ENCODE results near the gene PROX1. TPM values are rescaled to one million over a fixed set of nuclear protein-coding genes. Genes with fewer than 3 reads are reported as not detected.

PROX1 gene
- total RNA-seq, 1 experiment from 2014 or later: 3.8 TPM

DNA sequence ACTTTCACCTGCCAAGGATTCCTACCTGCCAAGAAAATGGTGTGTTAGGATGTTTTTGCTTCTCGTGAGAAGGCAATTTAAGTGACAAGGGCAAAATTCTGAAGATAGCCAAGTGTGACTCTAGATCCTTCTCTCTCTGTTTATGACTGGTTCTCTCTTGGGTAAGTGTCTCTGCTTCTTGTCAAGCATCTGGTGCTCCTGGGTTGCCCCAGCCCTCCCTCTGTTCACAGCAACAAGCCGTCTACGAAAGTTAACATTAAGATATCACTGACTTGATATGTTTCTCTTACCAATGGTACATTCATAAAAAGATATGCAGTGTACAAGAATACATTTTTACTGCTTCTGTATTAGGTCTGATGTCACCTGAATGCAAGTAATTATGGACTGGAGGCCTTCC lies 55.4 kb downstream of the PROX1 start:
- Mint-ChIP-seq H3K27ac (no peak overlapping the region), H3K4me3 (no peak overlapping the region), H3K9me3 (peaks cover 13% of the 10 kb centered on the region), H3K4me1 (peaks cover 6% of the 10 kb centered on the region), H3K27me3 (ENCODE audit: low read depth) (no peaks in the 10 kb centered on the region), H3K36me3 (peaks cover 8% of the 10 kb centered on the region)
- DNase-seq (ENCODE audit: low spot score) (no peak), ATAC-seq (no peak)
- TF ChIP-seq, protein P1, sequence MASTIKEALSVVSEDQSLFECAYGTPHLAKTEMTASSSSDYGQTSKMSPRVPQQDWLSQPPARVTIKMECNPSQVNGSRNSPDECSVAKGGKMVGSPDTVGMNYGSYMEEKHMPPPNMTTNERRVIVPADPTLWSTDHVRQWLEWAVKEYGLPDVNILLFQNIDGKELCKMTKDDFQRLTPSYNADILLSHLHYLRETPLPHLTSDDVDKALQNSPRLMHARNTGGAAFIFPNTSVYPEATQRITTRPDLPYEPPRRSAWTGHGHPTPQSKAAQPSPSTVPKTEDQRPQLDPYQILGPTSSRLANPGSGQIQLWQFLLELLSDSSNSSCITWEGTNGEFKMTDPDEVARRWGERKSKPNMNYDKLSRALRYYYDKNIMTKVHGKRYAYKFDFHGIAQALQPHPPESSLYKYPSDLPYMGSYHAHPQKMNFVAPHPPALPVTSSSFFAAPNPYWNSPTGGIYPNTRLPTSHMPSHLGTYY (CRISPR knock-in tag; IDR thresholded peaks at IDR 0.05): no peak
- TF ChIP-seq, protein P2, sequence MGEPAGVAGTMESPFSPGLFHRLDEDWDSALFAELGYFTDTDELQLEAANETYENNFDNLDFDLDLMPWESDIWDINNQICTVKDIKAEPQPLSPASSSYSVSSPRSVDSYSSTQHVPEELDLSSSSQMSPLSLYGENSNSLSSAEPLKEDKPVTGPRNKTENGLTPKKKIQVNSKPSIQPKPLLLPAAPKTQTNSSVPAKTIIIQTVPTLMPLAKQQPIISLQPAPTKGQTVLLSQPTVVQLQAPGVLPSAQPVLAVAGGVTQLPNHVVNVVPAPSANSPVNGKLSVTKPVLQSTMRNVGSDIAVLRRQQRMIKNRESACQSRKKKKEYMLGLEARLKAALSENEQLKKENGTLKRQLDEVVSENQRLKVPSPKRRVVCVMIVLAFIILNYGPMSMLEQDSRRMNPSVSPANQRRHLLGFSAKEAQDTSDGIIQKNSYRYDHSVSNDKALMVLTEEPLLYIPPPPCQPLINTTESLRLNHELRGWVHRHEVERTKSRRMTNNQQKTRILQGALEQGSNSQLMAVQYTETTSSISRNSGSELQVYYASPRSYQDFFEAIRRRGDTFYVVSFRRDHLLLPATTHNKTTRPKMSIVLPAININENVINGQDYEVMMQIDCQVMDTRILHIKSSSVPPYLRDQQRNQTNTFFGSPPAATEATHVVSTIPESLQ (CRISPR knock-in tag; IDR thresholded peaks at IDR 0.05): no peak
- no peak for TF ChIP-seq FOXP1 (CRISPR knock-in tag; IDR thresholded peaks at IDR 0.05; ENCODE audit: borderline replicate concordance)
- no peak for TF ChIP-seq ZNF671 (CRISPR knock-in tag; IDR thresholded peaks at IDR 0.05)
- TF ChIP-seq, protein P3, sequence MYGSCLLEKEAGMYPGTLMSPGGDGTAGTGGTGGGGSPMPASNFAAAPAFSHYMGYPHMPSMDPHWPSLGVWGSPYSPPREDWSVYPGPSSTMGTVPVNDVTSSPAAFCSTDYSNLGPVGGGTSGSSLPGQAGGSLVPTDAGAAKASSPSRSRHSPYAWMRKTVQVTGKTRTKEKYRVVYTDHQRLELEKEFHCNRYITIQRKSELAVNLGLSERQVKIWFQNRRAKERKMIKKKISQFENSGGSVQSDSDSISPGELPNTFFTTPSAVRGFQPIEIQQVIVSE (CRISPR knock-in tag; IDR thresholded peaks at IDR 0.05; ENCODE audit: borderline replicate concordance): no peak
- no peak for TF ChIP-seq NR2C2 (CRISPR knock-in tag; IDR thresholded peaks at IDR 0.05)
- TF ChIP-seq, protein P4, sequence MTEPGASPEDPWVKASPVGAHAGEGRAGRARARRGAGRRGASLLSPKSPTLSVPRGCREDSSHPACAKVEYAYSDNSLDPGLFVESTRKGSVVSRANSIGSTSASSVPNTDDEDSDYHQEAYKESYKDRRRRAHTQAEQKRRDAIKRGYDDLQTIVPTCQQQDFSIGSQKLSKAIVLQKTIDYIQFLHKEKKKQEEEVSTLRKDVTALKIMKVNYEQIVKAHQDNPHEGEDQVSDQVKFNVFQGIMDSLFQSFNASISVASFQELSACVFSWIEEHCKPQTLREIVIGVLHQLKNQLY (CRISPR knock-in tag; IDR thresholded peaks at IDR 0.05): no peak
- TF ChIP-seq NFE2L1 (CRISPR knock-in tag; IDR thresholded peaks at IDR 0.05): no peak
- TF ChIP-seq FOXK1 (CRISPR knock-in tag; IDR thresholded peaks at IDR 0.05): no peak
- no peak for TF ChIP-seq ETV6 (CRISPR knock-in tag; IDR thresholded peaks at IDR 0.05)
- TF ChIP-seq MXD4 (CRISPR knock-in tag; IDR thresholded peaks at IDR 0.05; ENCODE audit: borderline replicate concordance): no peak
- TF ChIP-seq, protein P5, sequence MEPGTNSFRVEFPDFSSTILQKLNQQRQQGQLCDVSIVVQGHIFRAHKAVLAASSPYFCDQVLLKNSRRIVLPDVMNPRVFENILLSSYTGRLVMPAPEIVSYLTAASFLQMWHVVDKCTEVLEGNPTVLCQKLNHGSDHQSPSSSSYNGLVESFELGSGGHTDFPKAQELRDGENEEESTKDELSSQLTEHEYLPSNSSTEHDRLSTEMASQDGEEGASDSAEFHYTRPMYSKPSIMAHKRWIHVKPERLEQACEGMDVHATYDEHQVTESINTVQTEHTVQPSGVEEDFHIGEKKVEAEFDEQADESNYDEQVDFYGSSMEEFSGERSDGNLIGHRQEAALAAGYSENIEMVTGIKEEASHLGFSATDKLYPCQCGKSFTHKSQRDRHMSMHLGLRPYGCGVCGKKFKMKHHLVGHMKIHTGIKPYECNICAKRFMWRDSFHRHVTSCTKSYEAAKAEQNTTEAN (CRISPR knock-in tag; IDR thresholded peaks at IDR 0.05): no peak
- TF ChIP-seq, protein P6, sequence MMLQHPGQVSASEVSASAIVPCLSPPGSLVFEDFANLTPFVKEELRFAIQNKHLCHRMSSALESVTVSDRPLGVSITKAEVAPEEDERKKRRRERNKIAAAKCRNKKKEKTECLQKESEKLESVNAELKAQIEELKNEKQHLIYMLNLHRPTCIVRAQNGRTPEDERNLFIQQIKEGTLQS (CRISPR knock-in tag; conservative IDR thresholded peaks at IDR 0.05): no peak
- no peak for TF ChIP-seq NFATC4 (CRISPR knock-in tag; IDR thresholded peaks at IDR 0.05)
- TF ChIP-seq ZNF138 (CRISPR knock-in tag; conservative IDR thresholded peaks at IDR 0.05): no peak
- ChIA-PET POLR2A (no interaction called here), CTCF (no interaction called here)

DNA sequence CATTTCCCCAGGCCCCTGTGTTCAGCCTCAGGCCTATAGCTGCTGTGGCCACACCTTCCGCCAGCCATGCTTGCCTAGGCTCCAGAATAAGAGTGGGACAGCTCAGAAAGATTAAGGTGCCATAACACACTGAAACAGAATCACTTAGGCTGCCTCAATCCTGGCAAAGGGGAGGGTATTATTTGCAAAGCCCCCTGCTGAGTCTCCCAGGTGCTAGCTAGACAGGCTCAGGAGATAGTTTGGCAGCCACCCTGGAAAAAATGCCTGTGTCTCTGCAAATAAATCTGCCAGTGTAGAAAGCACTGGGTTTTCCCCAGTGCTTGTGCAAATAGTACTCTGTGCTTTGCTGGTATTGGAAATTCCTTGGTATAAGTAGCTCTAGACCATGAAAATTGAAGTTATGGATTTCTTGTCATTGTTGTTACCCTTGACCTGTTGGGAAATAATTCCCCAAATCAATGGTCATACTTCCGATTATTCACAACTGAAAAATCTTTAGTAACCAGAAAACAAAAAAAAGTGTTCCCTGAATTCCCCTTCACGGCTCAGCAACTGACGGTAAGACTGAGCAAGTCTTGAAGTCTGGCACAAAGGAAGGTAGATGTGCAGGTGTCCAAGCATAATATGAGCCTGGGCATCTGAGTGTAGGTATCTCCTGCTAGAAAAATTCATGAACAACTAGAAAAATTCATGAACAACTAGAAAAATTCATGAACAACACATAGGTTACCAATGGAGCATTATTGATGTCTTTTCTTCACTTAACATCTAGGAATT lies 56.9 kb downstream of the PROX1 start:
- no peak overlapping the region for H3K27ac Mint-ChIP-seq
- H3K27me3 Mint-ChIP-seq (ENCODE audit: low read depth): no peaks in the 10 kb centered on the region
- H3K36me3 Mint-ChIP-seq: peaks cover 15% of the 10 kb centered on the region
- DNase-seq (ENCODE audit: low spot score): peak; percentile 20
- H3K9me3 Mint-ChIP-seq: peaks cover 23% of the 10 kb centered on the region
- peak; percentile 52 for ATAC-seq
- H3K4me1 Mint-ChIP-seq: peaks cover 6% of the 10 kb centered on the region
- ChIA-PET CTCF (no interaction called here), POLR2A (no interaction called here)
- H3K4me3 Mint-ChIP-seq: no peak overlapping the region
- TF ChIP-seq JAZF1 (CRISPR knock-in tag; IDR thresholded peaks at IDR 0.05) (no peak), ATF1 (CRISPR knock-in tag; IDR thresholded peaks at IDR 0.05) (no peak), FOXK1 (CRISPR knock-in tag; IDR thresholded peaks at IDR 0.05) (no peak), ZNF416 (CRISPR knock-in tag; IDR thresholded peaks at IDR 0.05) (no peak)
- TF ChIP-seq, protein P7, sequence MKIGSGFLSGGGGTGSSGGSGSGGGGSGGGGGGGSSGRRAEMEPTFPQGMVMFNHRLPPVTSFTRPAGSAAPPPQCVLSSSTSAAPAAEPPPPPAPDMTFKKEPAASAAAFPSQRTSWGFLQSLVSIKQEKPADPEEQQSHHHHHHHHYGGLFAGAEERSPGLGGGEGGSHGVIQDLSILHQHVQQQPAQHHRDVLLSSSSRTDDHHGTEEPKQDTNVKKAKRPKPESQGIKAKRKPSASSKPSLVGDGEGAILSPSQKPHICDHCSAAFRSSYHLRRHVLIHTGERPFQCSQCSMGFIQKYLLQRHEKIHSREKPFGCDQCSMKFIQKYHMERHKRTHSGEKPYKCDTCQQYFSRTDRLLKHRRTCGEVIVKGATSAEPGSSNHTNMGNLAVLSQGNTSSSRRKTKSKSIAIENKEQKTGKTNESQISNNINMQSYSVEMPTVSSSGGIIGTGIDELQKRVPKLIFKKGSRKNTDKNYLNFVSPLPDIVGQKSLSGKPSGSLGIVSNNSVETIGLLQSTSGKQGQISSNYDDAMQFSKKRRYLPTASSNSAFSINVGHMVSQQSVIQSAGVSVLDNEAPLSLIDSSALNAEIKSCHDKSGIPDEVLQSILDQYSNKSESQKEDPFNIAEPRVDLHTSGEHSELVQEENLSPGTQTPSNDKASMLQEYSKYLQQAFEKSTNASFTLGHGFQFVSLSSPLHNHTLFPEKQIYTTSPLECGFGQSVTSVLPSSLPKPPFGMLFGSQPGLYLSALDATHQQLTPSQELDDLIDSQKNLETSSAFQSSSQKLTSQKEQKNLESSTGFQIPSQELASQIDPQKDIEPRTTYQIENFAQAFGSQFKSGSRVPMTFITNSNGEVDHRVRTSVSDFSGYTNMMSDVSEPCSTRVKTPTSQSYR (CRISPR knock-in tag; IDR thresholded peaks at IDR 0.05): no peak
- TF ChIP-seq, protein P2 (CRISPR knock-in tag; IDR thresholded peaks at IDR 0.05): no peak
- TF ChIP-seq, protein P1 (CRISPR knock-in tag; IDR thresholded peaks at IDR 0.05): no peak

Data from WTC11 (cell line).